ENCODE results near the gene CYP3A7.
"Not testable (repeated sequence)": the region's sequence is repeated elsewhere in the genome, so short reads cannot be mapped to it uniquely, and the experiment has no call there.

The CYP3A7 gene

DNA sequence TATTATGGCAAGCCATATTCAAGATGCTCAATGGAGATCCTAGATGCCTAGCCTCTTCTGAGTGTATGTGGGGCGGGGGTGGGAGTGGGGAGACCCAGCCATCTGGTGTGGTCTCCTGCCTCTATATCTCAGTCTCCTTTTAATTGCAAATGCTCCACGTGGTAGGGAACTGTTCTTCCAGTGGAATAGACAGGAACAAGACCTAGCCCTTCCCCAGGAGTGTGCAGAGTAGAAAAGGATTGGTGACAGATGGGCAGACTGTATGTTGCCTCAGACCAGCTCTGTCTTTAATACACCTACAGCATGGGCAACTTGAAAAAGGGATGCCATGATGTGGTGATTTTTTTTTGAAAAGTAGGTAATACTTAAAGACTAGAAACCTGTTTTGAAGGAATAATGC lies 67.8 kb downstream of the CYP3A7 start:
- DNase-seq (ENCODE audit: low spot score), result no peak

DNA sequence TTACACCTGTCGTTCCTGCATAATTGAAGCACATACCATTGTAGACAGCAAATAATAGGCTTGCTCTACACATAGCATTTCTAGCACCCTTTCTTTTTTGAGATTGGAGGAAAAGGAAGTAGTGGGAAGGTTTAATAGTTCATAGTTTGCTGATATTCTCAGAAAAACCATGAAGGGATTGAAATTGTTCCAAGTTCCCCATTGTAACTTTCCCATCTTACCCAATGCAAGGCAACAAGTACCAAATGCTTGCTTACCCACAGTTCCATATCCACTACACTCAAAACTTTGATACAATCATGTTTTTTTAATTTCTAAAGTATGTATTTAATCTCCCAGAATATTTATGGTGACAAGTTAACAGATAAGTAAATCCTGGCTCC lies 69.0 kb downstream of the CYP3A7 start:
- no peak for DNase-seq (ENCODE audit: low spot score)

- no peak for DNase-seq (ENCODE audit: low spot score)
Observed at GRCh38 chr7:99665312-99666012, 69.5 kb downstream of the CYP3A7 start.

- not testable (repeated sequence) for DNase-seq (ENCODE audit: low spot score)
Observed at GRCh38 chr7:99657879-99658278, 77.1 kb downstream of the CYP3A7 start.

Data from germinal center (tissue), 1 donor.